Stimulated activated CD4-positive, alpha-beta T cell treated with anti-CD3 and anti-CD28 coated beads, Interleukin-15, amount 100 ng/mL, for 1 hour (primary cell): ENCODE measurements around the gene MRPS10.
"Not testable (repeated sequence)": the region's sequence is repeated elsewhere in the genome, so short reads cannot be mapped to it uniquely, and the experiment has no call there.

ENCODE experiments used
- DNase-seq, 2 donors: peaks; one replicate each; pipeline ENCODE4 v3.0.0-alpha.2; 2020; ENCODE audit warnings: low read depth in 1 of 2, low spot score in 1 of 2

The MRPS10 gene

GRCh38 chr6:42211726-42212125 lies 5.9 kb downstream of the MRPS10 start:
- no peak for DNase-seq

- DNase-seq, result no peak
These were observed 7.1 kb downstream of the MRPS10 start for GRCh38 chr6:42210551-42210950.

GRCh38 chr6:42207559-42207958 lies 10.1 kb downstream of the MRPS10 start:
- DNase-seq, result not testable (repeated sequence)

- no peak for DNase-seq
These were observed 12.8 kb downstream of the MRPS10 start for GRCh38 chr6:42204768-42205282.

- DNase-seq, result no peak
These were observed 14.5 kb downstream of the MRPS10 start for GRCh38 chr6:42203183-42203582.

GRCh38 chr6:42202131-42202915 lies 15.3 kb downstream of the MRPS10 start:
- DNase-seq, result not testable (repeated sequence)

- no peak for DNase-seq
These were observed 16.3 kb downstream of the MRPS10 start for GRCh38 chr6:42201382-42201781.

- no peak for DNase-seq
These were observed 17.6 kb downstream of the MRPS10 start for GRCh38 chr6:42200035-42200434.

- DNase-seq, result no peak
These were observed 18.3 kb downstream of the MRPS10 start for GRCh38 chr6:42199106-42199981.

GRCh38 chr6:42197555-42198362 lies 19.9 kb downstream of the MRPS10 start:
- no peak for DNase-seq

GRCh38 chr6:42195415-42195814 lies 22.2 kb downstream of the MRPS10 start:
- DNase-seq, result no peak

GRCh38 chr6:42194056-42194455 lies 23.6 kb downstream of the MRPS10 start:
- no peak for DNase-seq

- no peak for DNase-seq
These were observed 24.2 kb downstream of the MRPS10 start for GRCh38 chr6:42193491-42193894.

GRCh38 chr6:42192385-42192784 lies 25.3 kb downstream of the MRPS10 start:
- DNase-seq, result not testable (repeated sequence)

- no peak for DNase-seq
These were observed 27.0 kb downstream of the MRPS10 start for GRCh38 chr6:42190554-42191183.

- DNase-seq, result no peak
These were observed 29.3 kb downstream of the MRPS10 start for GRCh38 chr6:42188406-42188805.

- no peak for DNase-seq
These were observed 32.1 kb downstream of the MRPS10 start for GRCh38 chr6:42185597-42185996.

- no peak for DNase-seq
These were observed 33.2 kb downstream of the MRPS10 start for GRCh38 chr6:42184475-42184874.

- DNase-seq, result no peak
These were observed 35.6 kb downstream of the MRPS10 start for GRCh38 chr6:42182101-42182500.

GRCh38 chr6:42179945-42180313 lies 37.7 kb downstream of the MRPS10 start:
- DNase-seq, result no peak
